Measurements from ENCODE around the gene NKX3-2.
A peak's percentile ranks its signal among the peaks of the same experiment; 100 is the strongest.
"Not testable (repeated sequence)": the region's sequence is repeated elsewhere in the genome, so short reads cannot be mapped to it uniquely, and the experiment has no call there.

The NKX3-2 gene

GRCh38 chr4:13543839-13544605 lies at the start of gene NKX3-2:
TSS of gene NKX3-2 (minus strand) at chr4:13544508. CDS start at chr4:13544414, 94 bp downstream.
- no peak for DNase-seq

GRCh38 chr4:13592220-13592619 lies 47.9 kb upstream of the NKX3-2 start:
- no peak for DNase-seq

- no peak for DNase-seq
Observed at GRCh38 chr4:13590766-13591165, 46.5 kb upstream of the NKX3-2 start.

- DNase-seq, result no peak
Observed at GRCh38 chr4:13588954-13589353, 44.6 kb upstream of the NKX3-2 start.

- no peak for DNase-seq
Observed at GRCh38 chr4:13584481-13584880, 40.2 kb upstream of the NKX3-2 start.

GRCh38 chr4:13580036-13580435 lies 35.7 kb upstream of the NKX3-2 start:
- DNase-seq, result no peak

GRCh38 chr4:13577660-13578059 lies 33.4 kb upstream of the NKX3-2 start:
- DNase-seq, result no peak

- DNase-seq, result no peak
Observed at GRCh38 chr4:13570916-13571315, 26.6 kb upstream of the NKX3-2 start.

GRCh38 chr4:13567125-13567524 lies 22.8 kb upstream of the NKX3-2 start:
- no peak for DNase-seq

- no peak for DNase-seq
Observed at GRCh38 chr4:13562876-13563275, 18.6 kb upstream of the NKX3-2 start.

- DNase-seq, result no peak
Observed at GRCh38 chr4:13561673-13562072, 17.4 kb upstream of the NKX3-2 start.

GRCh38 chr4:13560111-13560510 lies 15.8 kb upstream of the NKX3-2 start:
- DNase-seq, result not testable (repeated sequence)

- DNase-seq, result no peak
Observed at GRCh38 chr4:13559413-13559812, 15.1 kb upstream of the NKX3-2 start.

- no peak for DNase-seq
Observed at GRCh38 chr4:13558881-13559280, 14.6 kb upstream of the NKX3-2 start.

GRCh38 chr4:13555325-13555724 lies 11.0 kb upstream of the NKX3-2 start:
- DNase-seq, result no peak

- DNase-seq, result no peak
Observed at GRCh38 chr4:13553081-13553480, 8.8 kb upstream of the NKX3-2 start.

GRCh38 chr4:13548984-13549546 lies 4.8 kb upstream of the NKX3-2 start:
- DNase-seq, result peak; percentile 86

GRCh38 chr4:13548059-13548983 lies 4.0 kb upstream of the NKX3-2 start:
- no peak for DNase-seq

GRCh38 chr4:13547485-13548041 lies 3.3 kb upstream of the NKX3-2 start:
- no peak for DNase-seq

GRCh38 chr4:13546941-13547484 lies 2.7 kb upstream of the NKX3-2 start:
- no peak for DNase-seq

- no peak for DNase-seq
Observed at GRCh38 chr4:13546142-13546940, 2.0 kb upstream of the NKX3-2 start.

- no peak for DNase-seq
Observed at GRCh38 chr4:13545394-13545808, 1.1 kb upstream of the NKX3-2 start.
